MM.1S (cell line): ENCODE measurements around the gene UBE2B.
"Not testable (repeated sequence)": the region's sequence is repeated elsewhere in the genome, so short reads cannot be mapped to it uniquely, and the experiment has no call there.

Source experiments
- DNase-seq: peaks from one replicate; pipeline ENCODE4 v3.0.0-alpha.2; 2015
- H2AFZ ChIP-seq: fragments of 300-600 bp; sonication (generic); 2 replicates; pipeline ENCODE4 v1.6.0; 2016; ENCODE audit warnings: antibody characterized with exemption, low read length
- H3F3A ChIP-seq: fragments of 300-600 bp; sonication (generic); 2 replicates; pipeline ENCODE4 v1.6.1; 2016; ENCODE audit warnings: mild to moderate bottlenecking, antibody characterized with exemption, low read length, moderate library complexity, mixed read lengths; ENCODE audit not compliant: insufficient read depth
- H3K27ac ChIP-seq: fragments of 300-600 bp; sonication (generic); 2 replicates; pipeline ENCODE4 v1.5.1; 2016; ENCODE audit warnings: mild to moderate bottlenecking, low read length
- H3K27me3 ChIP-seq: fragments of 300-600 bp; sonication (generic); replicated peaks from 2 replicates; pipeline ENCODE4 v1.6.0; 2016; ENCODE audit warnings: low read length; ENCODE audit not compliant: insufficient read depth
- H3K36me3 ChIP-seq: fragments of 300-600 bp; sonication (generic); replicated peaks from 2 replicates; pipeline ENCODE4 v1.6.1; 2016; ENCODE audit warnings: mild to moderate bottlenecking, low read length, mixed read lengths; ENCODE audit not compliant: insufficient read depth
- H3K4me1 ChIP-seq: fragments of 300-600 bp; sonication (generic); 2 replicates; pipeline ENCODE4 v1.6.1; 2016; ENCODE audit warnings: low read length, mixed read lengths
- H3K4me2 ChIP-seq: fragments of 300-600 bp; sonication (generic); 2 replicates; pipeline ENCODE4 v1.6.0; 2016; ENCODE audit warnings: low read depth, low read length
- H3K4me3 ChIP-seq: fragments of 300-600 bp; sonication (generic); 2 replicates; pipeline ENCODE4 v1.5.1; 2016; ENCODE audit warnings: low read length, mixed read lengths
- H3K79me2 ChIP-seq: fragments of 300-600 bp; sonication (generic); 2 replicates; pipeline ENCODE4 v1.6.1; 2016; ENCODE audit warnings: mixed run types, low read length, mixed read lengths
- H3K9ac ChIP-seq: fragments of 300-600 bp; sonication (generic); 2 replicates; pipeline ENCODE4 v1.6.1; 2016; ENCODE audit warnings: low read length, mixed read lengths
- H3K9me2 ChIP-seq: fragments of 300-600 bp; sonication (generic); replicated peaks from 2 replicates; pipeline ENCODE4 v1.6.1; 2016; ENCODE audit warnings: mild to moderate bottlenecking, low read length, mixed read lengths; ENCODE audit not compliant: insufficient read depth
- H3K9me3 ChIP-seq: fragments of 300-600 bp; sonication (generic); replicated peaks from 2 replicates; pipeline ENCODE4 v1.6.1; 2016; ENCODE audit warnings: mild to moderate bottlenecking, low read length, mixed read lengths; ENCODE audit not compliant: insufficient read depth
- H4K20me1 ChIP-seq: fragments of 300-600 bp; sonication (generic); 2 replicates; pipeline ENCODE4 v1.6.1; 2016; ENCODE audit warnings: mild to moderate bottlenecking, low read length, moderate library complexity, mixed read lengths; ENCODE audit not compliant: insufficient read depth
- CTCF ChIP-seq: fragments of 300-600 bp; sonication (generic); IDR thresholded peaks from 2 replicates; pipeline ENCODE4 v1.5.1; 2016; ENCODE audit warnings: antibody characterized with exemption, low read length, mixed read lengths
- EZH2 ChIP-seq: fragments of 300-600 bp; sonication (generic); optimal IDR thresholded peaks from 2 replicates; pipeline ENCODE3; 2017; ENCODE audit warnings: low read depth, mild to moderate bottlenecking, antibody characterized with exemption, low read length, mixed read lengths
- EZH2phosphoT487 ChIP-seq: fragments of 300-600 bp; sonication (generic); IDR thresholded peaks from 2 replicates; pipeline ENCODE4 v1.6.1; 2018; ENCODE audit warnings: antibody characterized with exemption, low read length

The UBE2B gene

GRCh38 chr5:134374232-134374631 lies 2.9 kb downstream of the UBE2B start:
- Histone ChIP-seq H3K79me2 (peaks cover 79% of the 10 kb centered on the region), H3K4me3 (no peak overlapping the region), H3K4me1 (peaks cover 6% of the 10 kb centered on the region), H3K27me3 (no peaks in the 10 kb centered on the region), H3K9me3 (no peaks in the 10 kb centered on the region), H3K27ac (no peak overlapping the region), H3K4me2 (no peak overlapping the region), H2AFZ (no peak overlapping the region), H4K20me1 (peaks cover 19% of the 10 kb centered on the region; the same call in 1 of the 2 replicates), H3K9ac (no peak overlapping the region), H3K36me3 (no peaks in the 10 kb centered on the region; the same call in 1 of the 2 replicates), H3F3A (peaks cover 5% of the 10 kb centered on the region; the same call in 1 of the 2 replicates), H3K9me2 (no peaks in the 10 kb centered on the region)
- DNase-seq: no peak
- TF ChIP-seq EZH2 (no peak), EZH2phosphoT487 (no peak), CTCF (no peak)

- TF ChIP-seq EZH2phosphoT487: no peak
- no peak for TF ChIP-seq EZH2
- no peak for TF ChIP-seq CTCF
- no peaks in the 10 kb centered on the region for H3F3A ChIP-seq
- H2AFZ ChIP-seq: no peak overlapping the region
- no peaks in the 10 kb centered on the region for H3K9me3 ChIP-seq
- no peak overlapping the region for H3K9ac ChIP-seq
- H3K27ac ChIP-seq: no peak overlapping the region
- no peaks in the 10 kb centered on the region for H3K4me1 ChIP-seq
- H3K36me3 ChIP-seq: no peaks in the 10 kb centered on the region; the same call in 1 of the 2 replicates
- H3K9me2 ChIP-seq: no peaks in the 10 kb centered on the region
- no peak overlapping the region for H3K4me3 ChIP-seq
- no peak overlapping the region for H3K4me2 ChIP-seq
- H3K79me2 ChIP-seq: peaks cover 58% of the 10 kb centered on the region
- no peak for DNase-seq
- no peaks in the 10 kb centered on the region for H4K20me1 ChIP-seq
- no peaks in the 10 kb centered on the region for H3K27me3 ChIP-seq
These were observed 9.0 kb downstream of the UBE2B start for GRCh38 chr5:134380346-134380745.

- not testable (repeated sequence) for H3K4me2 ChIP-seq, H4K20me1 ChIP-seq, H3K36me3 ChIP-seq, H3K9me2 ChIP-seq, H3K27ac ChIP-seq, DNase-seq, H3F3A ChIP-seq, H3K4me1 ChIP-seq, H2AFZ ChIP-seq, H3K4me3 ChIP-seq, H3K9ac ChIP-seq, H3K27me3 ChIP-seq, H3K9me3 ChIP-seq
- H3K79me2 ChIP-seq: peaks cover 44% of the 10 kb centered on the region
These were observed 10.8 kb downstream of the UBE2B start for GRCh38 chr5:134382204-134382603.

- Histone ChIP-seq H3K4me1 (no peaks in the 10 kb centered on the region), H4K20me1 (no peaks in the 10 kb centered on the region), H3K79me2 (peaks cover 25% of the 10 kb centered on the region), H3K4me2 (no peak overlapping the region), H2AFZ (no peak overlapping the region), H3K36me3 (peaks cover 7% of the 10 kb centered on the region; the same call in 1 of the 2 replicates), H3K9me2 (no peaks in the 10 kb centered on the region), H3K9me3 (no peaks in the 10 kb centered on the region), H3K9ac (no peak overlapping the region), H3K27ac (no peak overlapping the region), H3F3A (no peaks in the 10 kb centered on the region), H3K27me3 (no peaks in the 10 kb centered on the region), H3K4me3 (no peak overlapping the region)
- no peak for TF ChIP-seq EZH2
- DNase-seq: no peak
These were observed 12.8 kb downstream of the UBE2B start for GRCh38 chr5:134383980-134384697.
